ENCODE data around the gene COLGALT1. TPM values are rescaled to one million over a fixed set of nuclear protein-coding genes. Genes with fewer than 3 reads are reported as not detected.
A peak's percentile ranks its signal among the peaks of the same experiment; 100 is the strongest.

Gene COLGALT1
- polyA plus RNA-seq, 2 of the 4 experiments (the other 2 are of a cell fraction) = 57.1 to 64.4 TPM

- ATAC-seq = no peak
- H3K4me2 ChIP-seq = no peak overlapping the region
- TF ChIP-seq ZNF302 (CRISPR knock-in tag; IDR thresholded peaks at IDR 0.05) (no peak), CHD2 (IDR thresholded peaks at IDR 0.05; ENCODE audit: low read length, partially characterized antibody) (no peak), MAFK (IDR thresholded peaks at IDR 0.05; ENCODE audit: partially characterized antibody) (no peak), RNF2 (IDR thresholded peaks at IDR 0.05; ENCODE audit: borderline replicate concordance, low read depth) (no peak), ELK1 (IDR thresholded peaks at IDR 0.05; ENCODE audit: low read depth, low read length) (no peak), PBX3 (IDR thresholded peaks at IDR 0.05) (no peak), USF2 (IDR thresholded peaks at IDR 0.05) (no peak), FOXS1 (CRISPR knock-in tag; IDR thresholded peaks at IDR 0.05) (no peak), ZC3H11A (IDR thresholded peaks at IDR 0.05) (no peak)
- WGBS (ENCODE audit: missing lambda C conversion rate) = 93% methylated on average over 4 of the region's 7 CpGs
- 0 out of 6 replicates have a peak overlapping the region, but pooled peaks of 1 of the 2 experiments have one; percentile 34 for H3K27ac ChIP-seq
- POLR2A ChIA-PET = interaction anchor here (1.1 kb wide), 1 partner anchor 12 kb away, joined by 3 read pairs; no protein-coding TSS in a partner anchor
- H3K4me3 ChIP-seq = no peak overlapping the region
- H3K4me1 ChIP-seq = peaks cover 5% of the 10 kb centered on the region; the same call in 1 of the 3 replicates
- no peak for DNase-seq (ENCODE audit: low read depth in 1 of 2, low spot score in 1 of 2)
- H3K9me3 ChIP-seq = no peaks in the 10 kb centered on the region
- CTCF ChIA-PET = interaction anchor here (1.2 kb wide), 1 partner anchor 12 kb away, joined by 3 read pairs; no protein-coding TSS in a partner anchor
- no peak for FAIRE-seq
Measured at GRCh38 chr19:17618281-17618903, 62.9 kb downstream of the COLGALT1 start.

GRCh38 chr19:17618936-17619335, 63.5 kb downstream of the COLGALT1 start:
- Histone ChIP-seq H3K4me3 (no peak overlapping the region), H3K9me3 (no peaks in the 10 kb centered on the region), H3K27ac (peak overlapping the region in 1 of 2 experiments; percentile 34; a peak in 1 of 6 replicates), H3K4me2 (no peak overlapping the region), H3K4me1 (peaks cover 5% of the 10 kb centered on the region; the same call in 1 of the 3 replicates)
- FAIRE-seq (no peak), DNase-seq (ENCODE audit: low read depth in 1 of 2, low spot score in 1 of 2) (no peak), ATAC-seq (peak in 1 of 2 experiments; percentile 22; a peak in 2 of 6 replicates)
- TF ChIP-seq POLR2AphosphoS2 (conservative IDR thresholded peaks at IDR 0.05; ENCODE audit: low read length) = no peak
- TF ChIP-seq CBX8 (IDR thresholded peaks at IDR 0.05) = no peak
- no peak for TF ChIP-seq JUNB (IDR thresholded peaks at IDR 0.05)
- no peak for TF ChIP-seq POLR2A (IDR thresholded peaks at IDR 0.05; ENCODE audit: low read length)
- no peak for TF ChIP-seq CBX2 (IDR thresholded peaks at IDR 0.05; ENCODE audit: borderline replicate concordance, low read depth)
- no peak for TF ChIP-seq RFX5 (IDR thresholded peaks at IDR 0.05)
- TF ChIP-seq KDM5A (IDR thresholded peaks at IDR 0.05) = no peak
- no peak for TF ChIP-seq REST (IDR thresholded peaks at IDR 0.05)
- 0% methylated on average over 1 of the region's 2 CpGs for WGBS (ENCODE audit: missing lambda C conversion rate)
- ChIA-PET CTCF (interaction anchor here (0.9 to 1.2 kb wide), 2 partner anchors 13 to 78 kb away, joined by 3 read pairs; no protein-coding TSS in a partner anchor), POLR2A (interaction anchor here (1.1 kb wide), 1 partner anchor 12 kb away, joined by 3 read pairs; no protein-coding TSS in a partner anchor)
